Caco-2 (cell line): Measurements from ENCODE around the gene ATP6V0C. TPM values are rescaled to one million over a fixed set of nuclear protein-coding genes. Genes with fewer than 3 reads are reported as not detected.

Experiments
- BruUV-seq: library from RNA; stranded (reverse); fragments of 400-500 nt; replicated peaks from 2 replicates; lab custom pipeline; 2021; lab: Mats Ljungman, UMichigan
- CTCF ChIA-PET: fragments of 300-600 bp; sonication (Branson Sonifier 250); formaldehyde crosslinking; loops from one replicate; lab custom pipeline; 2022; ENCODE audit warnings: antibody characterized with exemption; lab: Charles Lee
- POLR2A ChIA-PET: fragments of 300-600 bp; sonication (Branson Sonifier 250); formaldehyde crosslinking; loops from one replicate; lab custom pipeline; 2022; ENCODE audit warnings: antibody characterized with exemption; lab: Charles Lee
- DNase-seq, 2 experiments: peaks; one replicate each; pipeline versions ENCODE4 v3.0.0 to v3.0.0-alpha.2; 2020 to 2022
- H3K27me3 ChIP-seq: replicated peaks from 2 replicates; pipeline ENCODE4 v1.6.0; 2011; ENCODE audit warnings: low read length; ENCODE audit not compliant: control insufficient read depth, insufficient read depth
- H3K36me3 ChIP-seq: 2 replicates; pipeline ENCODE4 v1.5.1; 2011; ENCODE audit warnings: low read length; ENCODE audit not compliant: control insufficient read depth, insufficient read depth
- H3K4me1 ChIP-seq: fragments of 250-450 bp; sonication (Bioruptor Pico); 2 replicates; pipeline ENCODE4 v1.5.1; 2020; ENCODE audit warnings: mild to moderate bottlenecking
- H3K4me3 ChIP-seq: 2 replicates; pipeline ENCODE4 v1.5.1; 2011; ENCODE audit warnings: low read depth, mild to moderate bottlenecking, control low read depth, low read length
- H3K9me3 ChIP-seq: fragments of 250-450 bp; sonication (Bioruptor Pico); 2 replicates; pipeline ENCODE4 v1.5.1; 2020; ENCODE audit warnings: mild to moderate bottlenecking, moderate library complexity
- H3K27ac Mint-ChIP-seq: one replicate; pipeline ENCODE4 v1.8.0; 2022; ENCODE audit warnings: mixed read lengths; ENCODE audit not compliant: unreplicated experiment
- H3K27me3 Mint-ChIP-seq: one replicate; pipeline ENCODE4 v1.8.0; 2022; ENCODE audit warnings: mixed read lengths; ENCODE audit not compliant: insufficient read depth, unreplicated experiment
- H3K36me3 Mint-ChIP-seq: one replicate; pipeline ENCODE4 v1.8.0; 2022; ENCODE audit warnings: mild to moderate bottlenecking, mixed read lengths; ENCODE audit not compliant: insufficient read depth, unreplicated experiment
- H3K4me1 Mint-ChIP-seq: one replicate; pipeline ENCODE4 v1.8.0; 2022; ENCODE audit warnings: low read depth, mixed read lengths; ENCODE audit not compliant: unreplicated experiment
- H3K4me3 Mint-ChIP-seq: one replicate; pipeline ENCODE4 v1.8.0; 2022; ENCODE audit warnings: mild to moderate bottlenecking, moderate library complexity, mixed read lengths; ENCODE audit not compliant: unreplicated experiment
- H3K9me3 Mint-ChIP-seq: one replicate; pipeline ENCODE4 v1.8.0; 2022; ENCODE audit warnings: mixed read lengths; ENCODE audit not compliant: unreplicated experiment
- CTCF ChIP-seq, 2 experiments: fragments of 200-600 bp in 1 of 2; IDR thresholded peaks; 1 replicate in 1 of 2; 2 replicates in 1 of 2; pipeline versions ENCODE4 v1.5.1 to v1.8.0; 2011 to 2022; ENCODE audit warnings: antibody characterized with exemption in 1 of 2, control low read depth in 1 of 2, inconsistent platforms in 1 of 2, low read depth in 1 of 2, low read length in 1 of 2, mild to moderate bottlenecking in 1 of 2, moderate library complexity in 1 of 2; ENCODE audit not compliant: insufficient read depth in 1 of 2, severe bottlenecking in 1 of 2, unreplicated experiment in 1 of 2
- intact Hi-C: fragments of 100-400 bp; cut with micrococcal nuclease; formaldehyde crosslinking; loops from one replicate; pipeline ENCODE4 v1.10.0; 2022; ENCODE audit not compliant: unreplicated experiment
- total RNA-seq: library from RNA; stranded (reverse); gene quantifications from 2 replicates; pipeline ENCODE4 v1.2.3, GENCODE V29; 2022

The ATP6V0C gene
- total RNA-seq, 1 experiment from 2014 or later: 200 TPM

GRCh38 chr16:2499890-2500429 is 13.8 kb upstream of the ATP6V0C start:
- Histone ChIP-seq H3K4me1 (0 out of 2 replicates have a peak, but pooled peaks cover 8% of the 10 kb centered on the region), H3K36me3 (no peaks in the 10 kb centered on the region), H3K4me3 (no peak overlapping the region), H3K27me3 (no peaks in the 10 kb centered on the region), H3K9me3 (no peaks in the 10 kb centered on the region)
- no peak overlapping the region for H3K4me3 Mint-ChIP-seq
- no peak overlapping the region for H3K27ac Mint-ChIP-seq
- peaks cover 6% of the 10 kb centered on the region for H3K4me1 Mint-ChIP-seq
- peaks cover 10% of the 10 kb centered on the region for H3K36me3 Mint-ChIP-seq
- H3K27me3 Mint-ChIP-seq: no peaks in the 10 kb centered on the region
- BruUV-seq: no TSS peak
- no peaks in the 10 kb centered on the region for H3K9me3 Mint-ChIP-seq
- DNase-seq: no peak
- ChIA-PET CTCF (interaction anchor here (1.9 kb wide), 1 partner anchor 306 kb away, joined by 11 read pairs; no protein-coding TSS in a partner anchor), POLR2A (no interaction called here)
- TF ChIP-seq CTCF (IDR thresholded peaks at IDR 0.05; ENCODE audit: insufficient read depth in 1 of 2, low read depth in 1 of 2, low read length in 1 of 2, severe bottlenecking in 1 of 2, unreplicated experiment in 1 of 2): no peak
- intact Hi-C loops: loop anchor here (2.0 to 10.0 kb wide), 4 partner anchors 25 to 305 kb away; partner anchors contain the start of genes ABCA3 and TBC1D24

- Histone ChIP-seq H3K9me3 (no peaks in the 10 kb centered on the region), H3K4me1 (0 out of 2 replicates have a peak, but pooled peaks cover 8% of the 10 kb centered on the region), H3K27me3 (no peaks in the 10 kb centered on the region), H3K36me3 (no peaks in the 10 kb centered on the region), H3K4me3 (no peak overlapping the region)
- no peak for DNase-seq
- ChIA-PET POLR2A (no interaction called here), CTCF (interaction anchor here (0.6 to 1.9 kb wide), 7 partner anchors 20 to 345 kb away, joined by 3 to 14 read pairs (median 6); partner anchors contain the start of genes AMDHD2, TBC1D24, TEDC2 and TRAF7)
- no peak for TF ChIP-seq CTCF (IDR thresholded peaks at IDR 0.05; ENCODE audit: insufficient read depth in 1 of 2, low read depth in 1 of 2, low read length in 1 of 2, severe bottlenecking in 1 of 2, unreplicated experiment in 1 of 2)
- intact Hi-C loops: loop anchor here (2.0 to 10.0 kb wide), 4 partner anchors 26 to 306 kb away; partner anchors contain the start of genes ABCA3 and TBC1D24
- Mint-ChIP-seq H3K36me3 (peaks cover 10% of the 10 kb centered on the region), H3K4me3 (no peak overlapping the region), H3K4me1 (peaks cover 6% of the 10 kb centered on the region), H3K9me3 (no peaks in the 10 kb centered on the region), H3K27me3 (no peaks in the 10 kb centered on the region), H3K27ac (no peak overlapping the region)
- BruUV-seq: no TSS peak
These were observed 13.3 kb upstream of the ATP6V0C start for GRCh38 chr16:2500430-2500917.

GRCh38 chr16:2500918-2501750 is 12.6 kb upstream of the ATP6V0C start:
- no peaks in the 10 kb centered on the region for H3K9me3 ChIP-seq
- H3K4me3 Mint-ChIP-seq: no peak overlapping the region
- H3K9me3 Mint-ChIP-seq: no peaks in the 10 kb centered on the region
- no peak overlapping the region for H3K27ac Mint-ChIP-seq
- peaks cover 10% of the 10 kb centered on the region for H3K36me3 Mint-ChIP-seq
- intact Hi-C loops: loop anchor here (2.0 to 10.0 kb wide), 4 partner anchors 26 to 306 kb away; partner anchors contain the start of genes ABCA3 and TBC1D24
- H3K4me3 ChIP-seq: no peak overlapping the region
- H3K27me3 Mint-ChIP-seq: no peaks in the 10 kb centered on the region
- 0 out of 2 replicates have a peak, but pooled peaks cover 8% of the 10 kb centered on the region for H3K4me1 ChIP-seq
- no peaks in the 10 kb centered on the region for H3K27me3 ChIP-seq
- peak; percentile 74 to 87 for DNase-seq
- no TSS peak for BruUV-seq
- peaks cover 6% of the 10 kb centered on the region for H3K4me1 Mint-ChIP-seq
- ChIA-PET CTCF (interaction anchor here (0.6 to 1.9 kb wide), 12 partner anchors 11 to 346 kb away, joined by 3 to 14 read pairs (median 5); partner anchors contain the start of genes AMDHD2, TBC1D24, TEDC2 and TRAF7), POLR2A (interaction anchor here (0.5 kb wide), 1 partner anchor 33 kb away, joined by 3 read pairs; no protein-coding TSS in a partner anchor)
- TF ChIP-seq CTCF (IDR thresholded peaks at IDR 0.05; ENCODE audit: insufficient read depth in 1 of 2, low read depth in 1 of 2, low read length in 1 of 2, severe bottlenecking in 1 of 2, unreplicated experiment in 1 of 2): peak; percentile 91 to 93
- no peaks in the 10 kb centered on the region for H3K36me3 ChIP-seq
